HG02571 (cell line): Measurements from ENCODE around the gene VLDLR.
A peak's percentile ranks its signal among the peaks of the same experiment; 100 is the strongest.

ENCODE experiments used
- ATAC-seq: cut with Tn5 transposase; IDR thresholded peaks from one replicate; pipeline ENCODE4 v1.9.1; 2021; ENCODE audit warnings: mild to moderate bottlenecking, moderate library complexity; ENCODE audit not compliant: unreplicated experiment

VLDLR gene

GRCh38 chr9:2620919-2621721 is 467 bp upstream of the VLDLR start:
- peak; percentile 39 for ATAC-seq

GRCh38 chr9:2622461-2623287 is 1.1 kb downstream of the VLDLR start:
- ATAC-seq, result peak; percentile 35

DNA sequence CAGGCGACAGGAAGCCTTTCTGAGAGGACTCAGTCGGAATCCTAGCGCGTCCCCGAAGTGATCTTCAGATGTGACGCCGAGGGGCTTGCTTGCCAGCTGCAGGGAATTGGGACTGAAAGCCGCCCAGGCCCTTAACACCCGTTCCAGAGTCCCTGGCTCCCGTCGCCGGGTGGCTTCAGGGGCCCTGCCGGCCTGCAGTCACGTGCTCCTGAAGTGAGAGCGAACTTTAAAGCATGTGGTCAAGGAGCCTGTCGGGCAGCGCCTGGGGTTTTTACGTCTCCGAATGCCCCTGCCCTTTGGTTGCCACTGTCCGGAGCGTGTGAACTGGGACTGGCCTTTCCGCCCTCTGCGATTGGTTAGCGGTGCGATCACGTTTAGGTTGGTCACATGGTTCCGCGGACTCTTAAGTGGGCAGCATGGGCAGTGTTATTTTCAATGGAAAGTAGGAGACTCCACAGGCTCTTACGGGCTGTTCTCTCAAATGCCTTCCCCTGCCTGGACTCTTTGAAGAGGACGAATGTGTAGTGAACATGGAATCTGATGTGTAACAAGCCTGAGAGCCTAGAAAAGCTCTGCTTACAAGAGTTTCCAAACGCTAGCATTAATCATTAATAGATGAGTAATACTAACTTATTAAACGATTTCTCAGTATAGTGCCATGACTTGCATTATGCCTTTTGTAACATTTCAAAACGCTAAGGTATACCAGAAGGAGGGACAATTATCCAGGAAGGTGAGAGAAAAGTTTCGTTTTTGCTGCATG is 1.9 kb downstream of the VLDLR start:
- no peak for ATAC-seq

DNA sequence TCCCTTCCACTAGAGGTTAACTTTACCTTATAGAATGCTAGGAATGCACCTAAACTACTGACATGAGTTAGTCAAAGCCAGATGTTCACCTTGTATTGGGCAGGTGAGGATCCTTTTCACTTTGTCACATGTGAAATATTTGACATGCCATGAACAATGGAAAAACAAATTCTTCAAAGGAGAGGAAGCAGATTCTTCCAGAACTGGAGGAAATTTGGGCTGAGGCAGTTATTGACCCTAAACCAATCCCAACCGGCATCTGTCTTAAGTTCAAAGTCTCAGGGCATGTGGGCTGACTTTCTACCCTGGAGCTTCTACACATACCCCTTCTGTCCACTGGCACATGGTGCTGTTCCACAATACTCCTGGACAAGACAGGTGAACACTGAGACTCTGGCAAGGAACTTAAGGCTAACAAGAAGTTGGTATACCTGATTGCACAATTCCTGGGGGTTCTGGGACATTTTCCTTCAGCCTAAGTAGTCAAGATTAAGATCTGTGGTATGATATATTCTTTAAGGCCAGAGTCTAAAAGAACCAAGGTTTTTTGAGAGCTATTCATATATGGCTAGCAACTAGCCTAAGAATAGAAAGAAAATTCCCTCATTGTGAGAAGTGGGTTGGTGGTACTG is 2.6 kb downstream of the VLDLR start:
- ATAC-seq, result no peak

- ATAC-seq, result no peak
Measured at GRCh38 chr9:2625427-2625826, 3.8 kb downstream of the VLDLR start.

GRCh38 chr9:2628919-2629318 is 7.3 kb downstream of the VLDLR start:
- ATAC-seq, result no peak

DNA sequence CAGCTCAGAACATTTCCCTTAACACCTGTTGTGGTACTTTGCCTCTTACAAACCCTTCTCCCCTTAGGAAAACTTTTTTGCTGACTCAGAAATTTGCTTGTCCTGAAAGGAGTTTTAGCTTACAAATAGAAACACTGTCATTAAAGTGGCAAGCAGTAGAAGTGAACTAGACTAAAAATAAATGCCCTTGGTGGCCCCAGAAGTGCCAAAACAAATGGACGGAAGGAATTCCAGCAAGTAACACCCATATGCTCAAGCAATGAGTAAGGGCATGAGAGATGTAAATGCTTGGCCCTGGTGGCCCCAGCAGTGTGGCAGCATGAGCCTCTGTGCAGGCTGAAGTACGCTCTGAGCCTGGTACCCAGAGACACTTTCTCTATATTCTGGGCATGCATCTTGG is 8.6 kb downstream of the VLDLR start:
- no peak for ATAC-seq

- ATAC-seq, result no peak
Measured at GRCh38 chr9:2631263-2631662, 9.7 kb downstream of the VLDLR start.

GRCh38 chr9:2634153-2634552 is 12.6 kb downstream of the VLDLR start:
- ATAC-seq, result no peak

DNA sequence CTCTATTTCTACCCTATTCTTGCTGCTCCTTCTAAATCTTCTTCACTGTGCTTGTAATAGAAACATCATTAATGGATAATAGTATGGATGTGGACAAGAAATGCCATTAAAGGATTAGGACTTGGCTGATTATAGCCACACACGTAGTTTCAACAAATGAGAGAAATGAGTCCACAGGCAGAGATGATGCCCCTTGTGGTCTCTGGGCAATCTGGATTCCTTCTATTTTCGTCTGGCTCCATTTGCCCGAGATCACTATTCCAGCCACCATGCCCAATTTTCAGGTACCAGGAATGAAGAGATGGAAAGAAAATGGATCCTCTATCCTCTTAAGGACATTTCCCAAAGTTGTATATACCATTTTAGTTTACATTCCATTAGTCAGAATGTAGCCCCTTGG is 13.2 kb downstream of the VLDLR start:
- no peak for ATAC-seq

GRCh38 chr9:2635922-2636321 is 14.3 kb downstream of the VLDLR start:
- no peak for ATAC-seq

DNA sequence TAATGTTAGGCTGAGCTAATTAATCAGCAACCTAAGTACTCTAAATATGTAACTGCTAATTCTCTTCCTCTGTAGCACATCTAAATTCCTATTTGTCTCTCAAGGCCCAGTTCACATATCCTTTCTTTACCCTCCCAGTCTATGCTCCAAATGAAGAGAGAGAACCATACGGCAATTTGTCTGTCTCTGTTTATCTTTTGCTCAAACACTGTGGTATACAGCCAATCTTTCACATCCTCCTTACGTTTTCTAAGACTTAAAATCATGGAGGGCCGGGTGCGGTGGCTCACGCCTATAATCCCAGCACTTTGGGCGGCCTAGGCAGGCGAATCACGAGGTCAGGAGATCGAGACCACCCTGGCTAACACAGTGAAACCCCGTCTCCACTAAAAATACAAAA is 15.8 kb downstream of the VLDLR start:
- no peak for ATAC-seq

DNA sequence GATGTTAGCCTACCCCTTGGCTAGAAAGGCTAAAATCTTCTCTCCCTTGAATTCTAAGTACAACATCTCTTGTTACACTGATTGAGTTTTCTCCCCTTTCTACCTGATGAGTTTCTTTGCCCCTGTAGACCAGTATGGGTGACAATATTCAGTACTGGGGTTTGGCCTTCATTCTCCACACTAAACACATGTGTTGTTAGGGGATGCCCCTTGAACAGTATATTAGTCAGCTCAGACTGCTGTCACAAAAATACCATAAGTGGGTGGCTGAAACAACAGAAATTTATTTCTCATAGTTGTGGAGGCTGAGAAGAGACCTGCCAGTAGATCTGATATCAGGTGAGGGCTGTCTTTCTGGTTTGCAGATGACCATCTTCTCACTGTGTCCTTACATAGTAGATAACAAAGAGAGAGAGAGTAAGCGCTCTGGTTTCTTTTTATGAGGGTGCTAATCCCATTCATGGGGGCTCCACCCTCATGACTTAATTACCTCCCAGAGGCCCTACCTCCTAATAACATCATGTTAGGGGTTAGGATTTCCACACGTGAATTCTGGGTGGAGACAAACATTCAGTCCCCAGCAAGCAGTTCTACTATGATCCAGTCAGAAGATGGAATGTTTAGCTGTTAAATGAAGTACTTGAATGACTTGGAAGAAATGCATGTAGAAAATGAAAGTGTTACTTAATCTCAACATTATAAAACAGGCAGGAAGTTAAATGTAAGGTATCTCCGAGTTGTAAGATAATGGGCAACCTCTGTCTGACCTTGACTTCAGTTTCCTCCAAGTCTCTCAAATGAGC is 17.5 kb downstream of the VLDLR start:
- ATAC-seq, result peak; percentile 86

GRCh38 chr9:2639786-2640185 is 18.2 kb downstream of the VLDLR start:
- no peak for ATAC-seq

DNA sequence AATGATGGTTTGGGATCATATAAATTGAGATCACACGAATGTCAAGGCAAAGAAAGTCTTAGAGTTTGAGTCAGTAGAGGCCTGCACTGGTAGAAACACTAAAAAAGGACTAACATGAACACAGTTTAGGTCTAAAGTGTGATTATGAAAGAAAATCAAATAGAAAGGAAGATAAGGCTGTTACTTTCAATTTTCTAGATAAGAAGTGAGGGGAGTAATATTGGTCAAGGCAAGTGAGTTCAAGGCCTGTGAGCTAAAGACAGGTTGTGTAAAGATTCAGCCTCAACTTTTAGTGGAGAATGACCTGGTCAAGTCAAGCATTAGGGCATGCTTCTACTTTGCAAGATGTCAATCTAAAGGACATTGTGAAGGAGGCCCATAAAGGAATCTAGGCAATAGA is 19.0 kb downstream of the VLDLR start:
- no peak for ATAC-seq

GRCh38 chr9:2641033-2641432 is 19.4 kb downstream of the VLDLR start:
- no peak for ATAC-seq

GRCh38 chr9:2642068-2642467 is 20.5 kb downstream of the VLDLR start:
- no peak for ATAC-seq

- ATAC-seq, result peak; percentile 64
Measured at GRCh38 chr9:2645569-2645968, 24.0 kb downstream of the VLDLR start.

GRCh38 chr9:2655411-2655901 is 33.9 kb downstream of the VLDLR start:
- no peak for ATAC-seq

DNA sequence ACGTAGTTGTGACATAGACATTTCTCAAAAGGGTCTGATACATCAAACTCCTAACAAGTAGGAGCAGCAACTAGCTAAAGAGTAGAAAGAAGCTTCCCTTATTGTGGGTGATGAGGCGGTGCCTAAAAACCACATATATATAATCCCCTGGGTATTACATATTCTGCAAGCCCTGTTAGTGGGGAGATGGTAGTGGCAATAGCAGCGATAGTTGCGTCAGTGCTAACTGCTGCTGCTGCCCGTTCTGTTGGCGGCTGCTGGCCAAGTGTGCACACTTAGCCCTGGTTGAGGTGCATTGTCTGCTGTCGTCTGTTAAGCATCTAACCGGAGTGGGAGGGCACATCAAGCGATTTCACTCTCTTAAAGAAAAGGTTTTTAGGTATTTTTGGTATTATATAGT is 35.8 kb downstream of the VLDLR start:
- peak; percentile 59 for ATAC-seq
